A172 (cell line): ENCODE measurements around the gene GOLGA6L10. TPM values are rescaled to one million over a fixed set of nuclear protein-coding genes. Genes with fewer than 3 reads are reported as not detected.
"Not testable (repeated sequence)": the region's sequence is repeated elsewhere in the genome, so short reads cannot be mapped to it uniquely, and the experiment has no call there.

Experiments
- DNase-seq: peaks from one replicate; pipeline ENCODE4 v3.0.0-alpha.2; 2015; ENCODE audit warnings: low spot score
- total RNA-seq: library from RNA; depleted of rRNA; stranded (reverse); fragments of >200 nt; shearing (Covaris generic); gene quantifications from 2 replicates; pipeline ENCODE4 v1.2.3, GENCODE V29; 2014

The GOLGA6L10 gene
- total RNA-seq, 1 experiment from 2014 or later = 0.07 TPM

DNA sequence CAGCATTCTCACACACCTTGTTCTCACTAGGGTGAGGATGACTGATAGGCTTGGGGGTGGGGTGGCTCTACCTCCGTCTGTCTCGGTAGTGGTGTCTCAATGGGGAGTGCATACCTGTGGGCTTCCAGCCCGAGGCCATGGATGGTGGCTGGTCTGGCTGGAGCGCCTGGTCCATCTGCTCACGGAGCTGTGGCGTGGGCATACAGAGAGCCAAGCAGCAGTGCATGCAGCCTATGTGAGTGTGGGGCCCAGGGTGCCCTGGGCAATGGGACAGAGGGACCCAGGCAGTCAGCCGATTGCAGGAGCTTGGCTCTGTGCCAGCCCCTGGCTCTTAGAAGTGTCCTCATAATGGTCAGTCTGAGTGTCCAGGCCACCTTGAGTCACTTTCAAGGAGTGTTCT, 31.8 kb downstream of the GOLGA6L10 start:
- not testable (repeated sequence) for DNase-seq

DNA sequence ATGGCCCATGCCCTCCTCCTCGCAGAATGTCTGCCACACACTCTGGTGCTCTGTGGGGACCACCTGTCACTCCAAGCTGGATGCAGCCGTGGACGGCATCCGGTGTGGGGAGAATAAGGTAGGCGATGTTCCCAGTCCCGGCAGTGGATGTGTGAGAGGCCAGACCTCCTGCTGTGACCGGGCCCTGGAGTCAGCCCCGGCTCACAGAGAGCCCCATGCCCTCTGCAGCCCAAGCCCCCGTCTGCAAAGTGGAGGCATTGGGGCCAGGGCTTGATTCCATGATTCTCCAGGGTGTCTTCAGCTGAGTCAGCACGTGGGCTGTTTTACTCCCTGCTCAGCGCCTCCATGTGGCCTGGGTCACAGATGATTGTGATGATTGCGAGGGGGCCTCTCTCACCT, 32.2 kb downstream of the GOLGA6L10 start:
- DNase-seq = no peak

DNA sequence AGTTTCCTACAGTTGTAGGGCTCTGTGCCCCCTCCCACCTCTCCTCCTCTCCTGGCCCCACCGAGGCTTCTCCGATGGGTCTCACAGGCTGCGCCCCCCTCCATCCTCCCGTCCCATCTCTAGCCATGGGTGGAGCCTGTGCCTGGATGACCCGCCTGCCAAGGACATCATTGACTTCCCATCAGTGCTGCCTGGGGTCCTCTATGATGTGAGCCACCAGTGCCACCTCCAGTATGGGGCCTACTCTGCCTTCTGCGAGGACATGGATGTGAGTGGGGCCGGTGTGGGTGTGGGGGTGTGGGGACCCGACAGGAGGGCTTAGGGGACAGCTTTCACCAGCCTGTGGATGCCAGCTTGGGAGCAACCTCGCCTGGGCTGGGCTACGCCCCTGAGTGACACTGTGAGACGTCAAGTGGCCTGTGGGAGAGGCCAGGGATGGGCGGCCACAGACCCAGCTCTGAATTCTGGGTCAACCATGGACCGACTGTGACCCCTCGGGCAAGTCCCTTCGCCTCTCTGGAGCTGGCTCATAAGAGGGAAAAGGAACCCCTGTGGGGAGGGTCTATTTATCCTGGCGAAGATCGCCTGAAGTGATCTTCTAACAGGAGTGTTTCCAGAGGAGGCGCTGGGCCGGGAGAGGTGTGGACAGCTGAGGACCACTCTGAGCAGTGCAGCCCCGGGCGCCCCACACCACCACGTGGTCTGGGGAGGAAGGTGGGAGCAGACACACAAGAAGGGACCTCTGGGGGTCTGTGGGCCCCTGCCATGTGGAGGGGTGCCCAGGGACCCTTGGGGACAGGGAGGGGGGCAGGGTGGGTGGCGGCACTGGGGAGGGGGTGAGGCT, 32.8 kb downstream of the GOLGA6L10 start:
- not testable (repeated sequence) for DNase-seq

DNA sequence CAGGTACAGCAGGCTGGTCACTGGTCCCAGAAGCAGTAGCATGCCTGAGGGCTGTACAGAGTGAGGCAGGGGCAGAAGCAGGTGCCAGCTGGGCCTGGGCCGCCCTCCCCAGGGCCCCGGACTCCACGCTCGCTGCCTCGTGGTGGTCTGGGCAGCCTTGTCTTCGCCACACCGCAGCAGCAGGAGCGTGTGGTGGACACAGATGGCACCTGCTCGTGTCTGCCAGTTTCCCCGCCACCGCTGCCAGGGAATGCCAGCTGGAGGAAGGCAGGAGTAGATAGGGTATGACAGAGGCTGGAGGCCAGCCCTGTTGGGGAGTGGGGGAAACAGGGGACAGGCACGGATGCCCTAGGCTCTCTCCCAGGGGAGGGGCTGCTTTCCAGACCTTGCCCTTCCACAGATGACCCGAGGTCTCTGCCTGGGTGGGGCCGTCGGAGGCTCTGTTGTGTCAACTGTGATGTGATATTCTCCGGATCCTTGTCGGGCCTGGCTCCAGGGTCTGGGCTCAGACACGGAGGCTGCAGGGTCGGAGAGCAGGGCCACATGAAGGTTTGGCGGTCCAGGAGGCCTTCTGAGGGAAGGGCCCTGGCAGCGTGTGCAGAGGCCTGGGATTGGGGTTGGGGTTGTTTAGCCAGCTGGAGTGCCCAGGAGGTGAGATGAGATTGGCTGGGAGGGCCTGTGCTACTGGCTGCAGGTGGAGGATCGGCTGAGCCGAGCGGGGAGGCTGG, 33.6 kb downstream of the GOLGA6L10 start:
- DNase-seq = no peak

DNA sequence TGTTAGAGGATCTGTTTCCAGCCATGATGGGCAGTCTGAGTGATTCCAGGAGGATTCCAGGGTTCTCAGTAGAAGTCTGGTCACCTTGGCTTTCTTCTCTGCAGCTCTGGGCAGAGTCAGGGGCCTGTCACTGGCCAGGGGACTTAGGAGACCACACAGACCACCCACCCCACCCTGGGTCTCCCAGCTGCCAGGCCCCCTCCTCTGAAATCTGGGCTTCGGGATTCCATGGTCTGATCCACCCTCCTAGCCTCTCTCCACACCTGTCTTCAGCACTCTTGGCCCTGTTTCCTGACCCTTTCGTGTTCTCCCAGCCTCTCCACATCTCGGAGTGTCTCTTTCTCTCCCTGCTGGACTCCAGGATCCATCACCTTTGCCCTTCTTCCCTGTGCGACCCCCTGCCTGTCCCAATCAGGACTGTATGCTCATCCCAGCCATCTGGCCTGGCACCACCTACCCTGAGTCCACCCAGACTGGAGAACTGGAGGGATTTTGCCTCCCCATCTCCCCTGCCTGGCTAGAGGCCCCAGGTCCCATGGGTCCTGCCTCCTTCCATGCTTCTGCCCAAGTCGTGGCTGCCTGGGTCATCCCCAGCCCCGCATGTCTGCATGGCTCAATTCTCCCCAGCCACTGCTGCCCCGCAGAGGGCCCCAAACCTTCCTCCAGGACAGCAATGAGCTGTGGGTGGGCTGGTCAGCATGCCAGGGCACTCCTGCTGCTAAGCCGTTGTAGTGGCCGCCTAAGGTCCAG, 34.3 kb downstream of the GOLGA6L10 start:
- no peak for DNase-seq

DNA sequence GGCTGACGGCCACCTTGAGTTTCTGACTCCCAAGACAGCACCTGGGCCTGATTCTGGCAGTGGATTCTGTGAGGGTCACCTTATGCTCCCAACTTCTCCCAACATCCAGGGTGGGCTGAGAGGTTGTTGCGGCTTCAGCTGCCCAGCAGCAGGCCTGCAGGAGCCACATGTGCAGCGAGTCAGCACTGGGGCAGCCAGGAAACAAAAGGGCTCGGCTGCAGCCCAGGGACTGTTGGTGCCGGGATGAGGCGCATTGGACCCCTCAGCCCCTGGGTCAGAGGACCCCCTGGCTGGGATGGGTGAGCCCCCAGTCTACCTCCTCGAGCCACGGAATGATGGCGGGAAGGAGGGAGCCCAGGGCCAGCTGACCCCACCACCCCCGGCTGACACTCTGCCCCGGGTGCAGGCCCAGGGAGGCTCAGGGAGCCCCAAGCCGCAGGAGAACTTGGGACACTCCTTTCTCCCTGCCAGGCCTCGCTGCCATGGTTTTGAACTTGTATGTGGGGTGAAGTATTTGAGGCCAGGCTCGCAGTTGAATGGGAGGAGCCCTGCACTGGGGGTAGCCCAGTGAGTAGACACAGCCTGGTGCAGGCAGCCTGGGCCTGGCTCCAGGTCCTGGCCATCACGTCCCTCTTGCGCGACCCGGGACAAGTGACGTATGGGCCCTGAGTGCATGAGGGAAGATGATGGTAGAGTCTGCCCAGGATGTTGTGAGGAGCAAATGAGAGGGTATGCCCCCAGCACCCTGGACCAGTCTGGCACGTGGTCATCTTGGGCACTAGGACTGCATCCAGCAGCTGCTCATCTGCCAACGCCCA, 35.1 kb downstream of the GOLGA6L10 start:
- not testable (repeated sequence) for DNase-seq

DNA sequence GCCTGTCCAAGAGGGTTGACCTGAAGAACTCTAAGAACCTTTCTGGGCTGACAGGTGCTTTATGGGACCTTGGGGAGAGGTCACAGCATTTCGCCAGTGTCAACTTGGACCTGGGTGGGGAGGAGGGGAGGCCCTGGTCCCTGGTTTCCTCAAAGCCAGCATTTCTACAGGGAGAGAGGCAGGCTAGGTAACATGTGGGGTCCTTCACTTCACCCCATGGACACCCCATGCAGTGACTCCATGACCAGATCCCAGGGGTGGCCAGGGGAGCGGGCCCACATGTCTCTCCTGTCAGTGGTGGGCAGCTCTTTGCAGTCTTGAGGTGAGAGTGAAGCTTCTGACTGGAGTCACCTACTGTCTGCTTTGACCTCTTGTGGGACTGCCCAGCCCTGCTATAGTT, 35.8 kb downstream of the GOLGA6L10 start:
- DNase-seq = no peak

DNA sequence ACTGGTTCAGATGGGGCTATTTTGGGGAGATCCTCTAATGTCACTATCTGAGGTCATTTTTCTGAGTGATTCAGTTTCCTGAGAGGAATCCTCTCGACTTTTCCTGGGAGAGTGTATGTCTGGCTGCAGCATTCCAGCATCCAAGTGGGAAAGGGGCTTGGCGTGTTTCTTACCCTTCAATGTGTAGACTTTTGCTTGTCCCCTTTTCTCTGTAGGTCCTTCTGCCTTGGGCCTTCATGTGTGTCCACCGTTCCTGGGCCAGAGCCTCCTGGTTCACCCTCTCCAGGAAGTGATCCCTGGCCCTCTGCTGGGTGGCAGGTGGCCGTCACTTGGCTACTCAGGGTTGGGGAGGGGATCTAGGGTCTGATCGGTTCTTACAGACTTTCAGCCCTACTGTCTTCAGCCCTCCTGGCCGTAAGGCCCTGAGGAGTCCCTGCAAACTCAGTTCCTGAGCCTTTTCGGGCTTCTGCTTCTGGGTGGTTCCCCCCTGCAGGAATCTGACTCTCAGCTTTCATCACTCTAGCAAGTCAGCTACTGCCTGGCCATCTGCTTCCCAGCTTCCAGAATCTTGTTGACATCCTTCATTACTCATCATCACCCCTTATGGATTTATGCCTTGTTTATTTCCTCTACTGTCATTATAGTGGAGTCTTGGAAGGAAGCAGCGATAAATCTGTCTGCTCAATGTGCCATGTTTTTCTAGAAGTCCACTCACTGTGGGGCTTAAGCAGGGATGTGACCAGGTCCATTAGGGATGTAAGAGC, 36.5 kb downstream of the GOLGA6L10 start:
- DNase-seq = peak; percentile 21

DNA sequence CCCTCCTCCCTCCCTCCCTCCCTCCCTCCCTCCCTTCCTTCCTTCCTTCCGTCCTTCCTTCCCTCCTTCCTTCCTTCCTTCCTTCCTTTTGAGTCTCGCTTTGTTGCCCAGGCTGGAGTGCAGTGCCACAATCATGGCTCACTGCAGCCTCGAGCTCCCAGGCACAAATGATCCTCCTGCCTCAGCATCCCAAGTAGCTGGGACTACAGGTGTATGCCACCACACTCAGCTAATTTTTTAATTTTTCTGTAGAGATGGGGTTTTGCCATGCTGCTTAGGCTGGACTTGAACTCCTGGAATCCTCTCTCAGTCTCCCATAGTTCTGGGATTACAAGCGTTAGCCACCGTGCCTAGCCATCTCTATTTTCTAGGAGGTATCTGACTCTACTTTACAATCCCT, 38.0 kb downstream of the GOLGA6L10 start:
- DNase-seq = not testable (repeated sequence)

DNA sequence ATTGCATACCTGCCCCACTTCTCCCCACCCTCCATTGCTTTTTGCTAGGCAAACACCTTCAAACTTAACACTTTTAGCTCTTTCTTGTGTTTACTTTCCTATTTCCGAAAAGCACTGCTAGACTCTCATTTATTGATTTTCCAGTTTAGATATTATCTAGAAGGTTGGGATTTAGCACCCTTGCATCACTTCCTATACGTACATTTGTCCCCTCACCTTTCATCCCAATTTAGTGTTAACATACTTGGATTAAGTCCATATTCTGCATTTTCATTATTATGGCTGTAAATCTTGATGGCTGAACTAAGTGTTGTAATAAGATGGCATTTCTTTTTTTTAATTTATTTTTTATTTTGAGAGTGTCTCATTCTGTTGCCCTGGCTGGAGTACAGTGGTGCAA, 39.5 kb downstream of the GOLGA6L10 start:
- DNase-seq = no peak

DNA sequence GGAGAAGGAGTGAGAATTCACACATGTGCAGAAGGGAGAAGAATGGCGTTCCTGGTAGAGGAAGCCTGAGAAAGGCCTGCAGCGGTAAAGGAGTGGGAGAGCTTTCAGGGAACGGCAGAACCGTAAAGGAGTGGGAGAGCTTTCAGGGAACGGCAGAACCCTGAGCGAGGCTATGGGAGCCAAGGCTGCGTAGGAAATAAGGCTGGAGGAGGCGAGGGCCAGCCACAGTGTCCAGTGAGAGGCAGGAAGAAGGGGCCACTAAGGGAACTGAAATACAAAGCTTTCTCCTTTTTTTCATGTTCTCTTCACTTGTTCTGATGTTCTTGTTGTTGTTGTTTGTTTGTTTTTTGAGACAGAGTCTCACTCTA, 41.6 kb downstream of the GOLGA6L10 start:
- no peak for DNase-seq

DNA sequence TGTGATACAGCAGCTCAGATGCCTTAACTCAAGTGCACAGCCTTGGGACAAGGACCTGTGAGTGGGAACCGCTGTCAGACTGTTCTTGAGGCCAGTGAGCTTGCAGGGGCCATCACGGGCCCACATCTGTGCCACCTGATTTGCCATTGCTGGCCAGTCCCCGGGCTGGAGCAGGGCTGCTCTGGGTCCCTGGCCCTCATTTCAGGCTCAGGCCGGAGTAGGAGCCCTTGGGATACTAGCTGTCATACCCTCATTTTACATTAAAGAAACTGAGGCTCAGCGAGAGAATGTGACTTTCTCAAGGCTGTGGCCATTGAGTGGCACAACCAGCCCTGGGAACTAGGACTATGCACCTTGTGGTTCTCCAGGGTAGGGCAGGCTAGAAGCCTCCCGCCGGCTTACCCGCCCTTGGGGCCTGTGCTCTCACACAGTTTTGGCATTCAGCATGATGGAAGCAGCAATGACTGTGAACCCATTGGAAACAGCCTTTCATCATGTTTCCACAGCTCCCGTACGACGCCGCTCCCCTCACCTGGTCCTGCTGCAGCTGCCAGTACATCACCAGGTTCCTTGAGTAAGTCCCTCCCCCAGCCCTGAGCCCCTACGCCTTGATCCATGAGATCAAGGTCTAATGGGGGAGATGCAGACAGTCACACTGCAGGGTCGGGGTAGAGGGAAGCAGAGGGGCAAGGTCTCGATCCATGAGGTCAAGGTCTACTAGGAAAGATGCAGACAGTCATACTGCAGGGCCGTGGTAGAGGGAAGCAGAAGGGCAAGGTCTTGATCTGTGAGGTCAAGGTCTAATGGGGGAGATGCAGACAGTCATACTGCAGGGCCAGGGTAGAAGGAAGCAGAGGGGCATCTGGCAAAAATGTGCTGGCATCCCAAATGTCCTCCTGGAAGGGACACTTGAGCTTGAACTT, 42.2 kb downstream of the GOLGA6L10 start:
- DNase-seq = no peak

DNA sequence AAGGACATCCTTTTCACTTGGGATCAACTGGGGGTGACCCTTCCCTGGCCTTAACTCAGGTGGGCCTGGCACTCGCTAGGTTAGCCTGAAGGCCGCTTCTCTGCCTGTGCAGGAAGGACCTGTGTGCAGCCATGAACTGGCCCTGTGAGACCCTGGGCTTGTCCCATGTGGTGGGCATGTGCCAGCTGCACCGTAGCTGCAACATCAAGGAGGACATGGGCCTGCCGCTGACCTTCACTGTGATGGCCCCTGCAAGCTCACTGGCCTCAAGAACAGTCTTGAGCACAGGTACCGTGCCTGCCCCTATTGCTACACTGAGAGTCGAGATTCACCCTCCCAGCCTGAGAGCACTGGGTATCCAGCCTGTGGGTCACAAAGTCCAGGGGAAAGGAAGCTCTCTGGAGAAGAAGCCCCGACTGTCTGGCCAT, 43.6 kb downstream of the GOLGA6L10 start:
- DNase-seq = no peak

DNA sequence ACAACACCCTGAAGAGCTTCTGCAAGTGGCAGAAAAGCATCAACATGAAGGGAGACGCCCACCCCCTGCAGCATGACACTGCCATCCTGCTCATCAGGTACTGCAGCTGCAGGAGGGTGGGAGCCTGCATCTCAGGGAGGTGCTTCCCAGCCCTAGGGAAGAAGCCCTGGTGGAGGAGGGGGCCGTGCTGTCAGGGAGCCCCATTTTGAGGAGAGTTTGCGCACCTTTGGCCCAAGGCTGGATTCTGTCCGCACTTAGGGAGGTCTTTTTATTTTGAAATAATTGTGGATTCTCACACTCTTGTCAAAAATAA, 44.5 kb downstream of the GOLGA6L10 start:
- DNase-seq = no peak

DNA sequence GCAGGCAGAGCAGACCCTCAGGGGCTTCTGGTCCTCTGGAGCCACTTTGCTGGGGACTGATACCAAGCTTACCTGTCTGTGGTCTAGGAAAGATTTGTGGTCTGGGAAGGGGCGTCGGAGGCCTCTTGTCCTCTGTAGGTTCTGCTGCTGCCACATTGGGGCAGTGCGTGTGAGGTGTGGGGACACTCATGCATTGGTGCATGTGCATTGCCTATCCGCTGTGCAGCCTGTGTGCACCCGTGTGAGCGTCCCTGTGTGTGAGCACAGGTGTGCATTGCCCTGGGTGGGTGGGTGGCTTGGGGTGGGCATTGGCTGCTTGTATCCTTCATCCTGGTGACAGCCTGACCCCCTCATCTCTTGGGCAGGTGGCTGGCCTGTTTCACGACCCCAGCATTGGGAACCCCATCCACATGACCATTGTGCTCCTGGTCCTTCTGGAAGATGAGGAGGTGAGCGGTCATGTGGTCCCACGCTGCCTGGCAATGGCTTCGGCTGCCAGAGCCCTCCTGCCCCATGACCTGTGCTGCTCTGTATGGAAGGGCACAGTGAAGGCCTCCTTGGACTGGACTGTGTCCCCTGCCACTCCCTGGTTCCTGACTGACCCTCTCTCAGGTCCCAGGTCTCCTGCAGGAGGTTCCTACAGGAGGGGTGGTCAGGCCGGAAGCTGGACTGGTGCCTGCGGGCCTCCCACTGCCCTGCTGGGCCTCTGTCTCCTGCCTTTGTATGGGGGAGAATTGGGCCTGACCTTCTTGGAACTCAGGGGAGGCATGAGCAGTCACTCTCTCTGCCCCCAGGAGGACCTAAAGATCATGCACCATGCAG, 45.1 kb downstream of the GOLGA6L10 start:
- no peak for DNase-seq

DNA sequence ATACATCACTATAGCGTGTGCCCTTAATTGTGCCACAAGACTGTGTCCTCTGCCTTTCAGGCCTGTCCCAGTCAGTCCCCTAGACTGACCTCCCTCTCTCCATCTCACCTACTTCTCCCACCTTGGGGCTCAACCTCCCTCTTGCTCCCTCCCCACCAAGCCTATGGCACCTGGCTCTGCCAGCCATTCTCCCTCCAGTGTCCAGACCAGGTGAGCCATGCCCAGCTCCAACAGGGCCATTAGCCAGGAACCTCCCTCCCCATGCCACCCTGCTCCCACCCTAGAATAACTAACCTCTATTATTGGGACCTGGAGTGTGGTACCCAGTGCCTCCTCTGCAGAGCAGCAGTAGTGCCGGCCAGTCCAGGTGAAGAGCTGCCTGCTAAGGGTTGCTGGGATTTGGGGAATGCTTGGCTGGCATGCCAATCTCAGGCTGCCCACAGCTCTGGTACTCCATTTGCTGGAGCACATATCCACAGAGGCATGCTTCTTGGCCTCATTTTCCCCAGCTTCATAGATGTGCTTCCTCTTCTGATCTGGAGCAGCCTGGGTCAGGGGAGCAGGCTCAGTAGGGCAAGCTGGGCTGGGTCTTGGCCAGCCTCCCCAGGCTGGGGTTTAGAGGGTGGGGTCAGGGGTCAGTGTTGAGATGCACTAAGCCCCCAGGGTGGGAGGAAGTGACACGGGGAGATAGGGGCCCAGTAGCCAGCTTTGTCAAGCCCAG, 47.8 kb downstream of the GOLGA6L10 start:
- DNase-seq = no peak

DNA sequence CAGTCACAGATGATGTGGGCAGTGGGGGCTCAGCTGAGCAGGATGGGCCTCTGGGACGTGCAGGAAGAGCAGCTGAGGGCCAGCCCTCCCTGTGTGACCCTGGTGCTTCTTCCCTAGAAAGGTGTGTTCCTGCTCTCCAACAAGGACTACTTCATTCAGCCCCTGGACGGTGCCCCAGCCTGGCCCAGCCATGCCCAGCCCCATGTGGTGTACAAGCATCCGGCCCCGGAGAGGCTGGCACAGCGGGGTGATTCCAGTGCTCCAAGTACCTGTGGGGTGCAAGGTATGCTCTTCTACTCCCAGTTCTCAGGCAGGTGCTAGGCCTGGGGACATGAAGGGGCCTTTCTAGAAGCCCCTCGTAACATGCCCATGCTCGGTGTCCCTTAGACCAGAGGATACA, 48.4 kb downstream of the GOLGA6L10 start:
- DNase-seq = no peak

DNA sequence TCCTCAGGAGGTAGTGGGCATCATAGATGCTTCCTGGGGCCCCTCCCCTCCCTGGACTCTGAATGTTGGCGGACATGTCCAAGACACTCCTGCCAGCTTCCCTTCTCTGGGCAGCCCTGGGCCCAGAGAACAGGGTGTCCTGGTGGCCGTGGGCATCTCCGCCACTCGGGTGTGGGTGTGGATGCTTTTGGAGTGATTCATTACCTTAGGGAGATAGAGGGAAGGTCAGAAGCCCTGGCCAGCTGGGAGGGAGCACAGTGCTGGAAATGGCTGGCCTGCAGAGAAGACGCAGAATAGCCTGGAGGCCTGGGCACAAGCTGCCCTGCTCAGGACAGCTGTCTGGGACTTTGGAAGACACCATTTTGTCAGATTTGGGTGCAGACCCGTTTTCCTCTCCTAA, 48.9 kb downstream of the GOLGA6L10 start:
- peak; percentile 6 for DNase-seq
